Left renal cortex interstitium (tissue), 4 donors: ENCODE results near the gene TYW1B. TPM values are rescaled to one million over a fixed set of nuclear protein-coding genes. Genes with fewer than 3 reads are reported as not detected.

Experiments
- polyA plus RNA-seq, 4 donors: library from polyadenylated mRNA; unstranded; fragments of 120-200 nt; gene quantifications; one replicate each; pipeline ENCODE4 v1.2.1, GENCODE V29; 2013; ENCODE audit not compliant: insufficient read length in 4 of 4

TYW1B gene
- polyA plus RNA-seq, 4 donors = 2.5 to 8.1 (median 3.7) TPM

Other genes with a start within 250 kb of the TYW1B start
- gene POM121, start 96.9 kb upstream of the TYW1B start, polyA plus RNA-seq = 10 to 100 TPM; 32.0 to 58.9 (median 44.9) TPM
- gene TRIM74, start 141.3 kb upstream of the TYW1B start, polyA plus RNA-seq = 1 to 10 TPM in 2 of 4 donors, under 1 TPM in 2; 0.59 to 3.5 (median 1.6) TPM
- 1 to 10 TPM in 1 of 4 donors, under 1 TPM in 3; 0.13 to 1.0 (median 0.60) TPM for gene SPDYE8, start 201.6 kb upstream of the TYW1B start, polyA plus RNA-seq
- gene SPDYE11, start 229.7 kb upstream of the TYW1B start, polyA plus RNA-seq = 1 to 10 TPM in 2 of 4 donors, under 1 TPM in 2; 0.13 to 1.3 (median 0.66) TPM